Stomach (tissue), 4 donors: ENCODE data around the gene HRH1.

Source experiments
- EP300 ChIP-seq: sonication (generic); formaldehyde crosslinking; IDR thresholded peaks from one replicate; pipeline ENCODE4 v1.6.1; 2017; ENCODE audit warnings: antibody characterized with exemption
- POLR2A ChIP-seq, 4 donors: fragments of 450-650 bp; IDR thresholded peaks; one replicate each; pipeline ENCODE4 v1.6.1; 2016; ENCODE audit warnings: antibody characterized with exemption in 4 of 4, control low read depth in 2 of 4, mild to moderate bottlenecking in 1 of 4, moderate library complexity in 1 of 4
- POLR2AphosphoS5 ChIP-seq, 3 donors: sonication (generic); formaldehyde crosslinking; IDR thresholded peaks; one replicate each; pipeline ENCODE4 v1.6.1; 2016; ENCODE audit warnings: antibody characterized with exemption in 3 of 3
- TF ChIP-seq, protein P1 (sequence below), 7 experiments: fragments of 450-650 bp in 4 of 7; fragments of 200-600 bp in 3 of 7; sonication (generic) in 3 of 7; IDR thresholded peaks; one replicate each; pipeline ENCODE4 v1.5.1; 2016 to 2019; ENCODE audit warnings: antibody characterized with exemption in 7 of 7, control low read depth in 2 of 7, mild to moderate bottlenecking in 1 of 7

- TF ChIP-seq POLR2A (IDR thresholded peaks at IDR 0.05) (no peak), POLR2AphosphoS5 (IDR thresholded peaks at IDR 0.05) (no peak), EP300 (no peak)
- TF ChIP-seq, protein P1, sequence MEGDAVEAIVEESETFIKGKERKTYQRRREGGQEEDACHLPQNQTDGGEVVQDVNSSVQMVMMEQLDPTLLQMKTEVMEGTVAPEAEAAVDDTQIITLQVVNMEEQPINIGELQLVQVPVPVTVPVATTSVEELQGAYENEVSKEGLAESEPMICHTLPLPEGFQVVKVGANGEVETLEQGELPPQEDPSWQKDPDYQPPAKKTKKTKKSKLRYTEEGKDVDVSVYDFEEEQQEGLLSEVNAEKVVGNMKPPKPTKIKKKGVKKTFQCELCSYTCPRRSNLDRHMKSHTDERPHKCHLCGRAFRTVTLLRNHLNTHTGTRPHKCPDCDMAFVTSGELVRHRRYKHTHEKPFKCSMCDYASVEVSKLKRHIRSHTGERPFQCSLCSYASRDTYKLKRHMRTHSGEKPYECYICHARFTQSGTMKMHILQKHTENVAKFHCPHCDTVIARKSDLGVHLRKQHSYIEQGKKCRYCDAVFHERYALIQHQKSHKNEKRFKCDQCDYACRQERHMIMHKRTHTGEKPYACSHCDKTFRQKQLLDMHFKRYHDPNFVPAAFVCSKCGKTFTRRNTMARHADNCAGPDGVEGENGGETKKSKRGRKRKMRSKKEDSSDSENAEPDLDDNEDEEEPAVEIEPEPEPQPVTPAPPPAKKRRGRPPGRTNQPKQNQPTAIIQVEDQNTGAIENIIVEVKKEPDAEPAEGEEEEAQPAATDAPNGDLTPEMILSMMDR (IDR thresholded peaks at IDR 0.05): no peak
Observed at GRCh38 chr3:11136116-11136515, 18.2 kb upstream of the HRH1 start.
